HG03571 (cell line): ENCODE measurements around the gene TOMT.

Experiments used
- ATAC-seq: cut with Tn5 transposase; IDR thresholded peaks from one replicate; pipeline ENCODE4 v1.9.1; 2021; ENCODE audit not compliant: unreplicated experiment

TOMT gene

DNA sequence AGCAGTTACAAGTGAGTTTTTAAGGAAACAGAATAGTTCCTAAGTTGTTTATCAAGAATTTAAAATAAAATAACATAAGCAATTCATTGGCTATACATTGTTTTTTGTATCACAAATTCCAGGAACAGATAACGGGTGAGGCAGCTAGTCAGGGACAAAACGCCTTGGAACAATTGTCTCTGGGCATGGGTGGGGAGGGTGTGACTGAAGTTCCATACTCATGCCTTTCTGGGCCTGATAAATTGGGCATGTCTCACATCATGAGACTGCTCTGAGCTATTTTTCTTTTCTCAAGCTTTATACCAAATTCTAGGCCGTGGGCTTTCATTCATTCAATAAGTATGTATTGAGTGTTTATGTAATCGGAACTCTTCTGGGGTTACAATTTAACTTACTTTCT is 51.4 kb downstream of the TOMT start:
- no peak for ATAC-seq
